Right ventricle myocardium inferior (tissue), 1 donor: ENCODE measurements around the gene TEC. TPM values are rescaled to one million over a fixed set of nuclear protein-coding genes. Genes with fewer than 3 reads are reported as not detected.
"Not testable (repeated sequence)": the region's sequence is repeated elsewhere in the genome, so short reads cannot be mapped to it uniquely, and the experiment has no call there.

Source experiments
- ATAC-seq: fragments of 200-7000 bp; cut with Tn5 transposase; one replicate; pipeline ENCODE4 v1.9.1; 2020; ENCODE audit warnings: mild to moderate bottlenecking, moderate library complexity
- DNase-seq: peaks from one replicate; pipeline ENCODE4 v3.0.0; 2021; ENCODE audit errors: missing footprints
- intact Hi-C: fragments of 100-400 bp; cut with DNase I; formaldehyde crosslinking; loops from one replicate; pipeline ENCODE4 v1.11.0; 2022
- long read RNA-seq: library from polyadenylated mRNA; unstranded; transcript quantifications from one replicate; pipeline ENCODE4 v2.0.0, GENCODE V29; 2021
- total RNA-seq: library from RNA; stranded (reverse); fragmentation: NEBNext Ultra II Directional; extraction: Animal tissue kit (Norgen Biotek cat#: 25700); gene quantifications from one replicate; pipeline ENCODE4 v1.2.1, GENCODE V29; 2021
- donor health status: DM: no; HTN: yes; CAD: no; lungs with severe emphysema.

TEC gene
- total RNA-seq, result 1.3 TPM
- long read RNA-seq, partial matches to known transcripts, result 0 of 6 reads
- long read RNA-seq, other reads (novel, unspliced or antisense), result 4 of 6 reads

- peak; percentile 85 for DNase-seq
- intact Hi-C loops, result no loop called here
- ATAC-seq, result peak; percentile 77
Measured at GRCh38 chr4:48268956-48269860, at the start of gene TEC. Gene TEC (minus strand): TSS chr4:48269838. CDS start chr4:48228614, 41,224 bp downstream.

GRCh38 chr4:48315728-48316630 lies 46.3 kb upstream of the TEC start:
- intact Hi-C loops, result no loop called here
- no peak for ATAC-seq

GRCh38 chr4:48314746-48315145 lies 45.1 kb upstream of the TEC start:
- ATAC-seq, intact Hi-C loops, DNase-seq: not testable (repeated sequence)

More at GRCh38 chr4:48315728-48316630, 46.3 kb upstream of the TEC start:
- DNase-seq, result no peak

- intact Hi-C loops, result no loop called here
- DNase-seq (no peak), ATAC-seq (no peak)
Measured at GRCh38 chr4:48311896-48312295, 42.3 kb upstream of the TEC start.

GRCh38 chr4:48308901-48309300 lies 39.3 kb upstream of the TEC start:
- intact Hi-C loops, result no loop called here
- DNase-seq (no peak), ATAC-seq (no peak)

GRCh38 chr4:48307528-48307927 lies 37.9 kb upstream of the TEC start:
- intact Hi-C loops, result no loop called here
- DNase-seq (no peak), ATAC-seq (no peak)

GRCh38 chr4:48305508-48305907 lies 35.9 kb upstream of the TEC start:
- ATAC-seq, result no peak
- DNase-seq, result no peak
- intact Hi-C loops, result no loop called here

GRCh38 chr4:48300004-48300403 lies 30.4 kb upstream of the TEC start:
- DNase-seq (no peak), ATAC-seq (no peak)
- intact Hi-C loops, result no loop called here

- DNase-seq (no peak), ATAC-seq (no peak)
- intact Hi-C loops, result no loop called here
Measured at GRCh38 chr4:48299560-48299959, 29.9 kb upstream of the TEC start.

- DNase-seq (no peak), ATAC-seq (no peak)
- intact Hi-C loops, result no loop called here
Measured at GRCh38 chr4:48297256-48297846, 27.7 kb upstream of the TEC start.

- DNase-seq, result no peak
- no peak for ATAC-seq
- intact Hi-C loops, result no loop called here
Measured at GRCh38 chr4:48296365-48296764, 26.7 kb upstream of the TEC start.

- no peak for ATAC-seq
- intact Hi-C loops, result no loop called here
- no peak for DNase-seq
Measured at GRCh38 chr4:48295116-48295515, 25.5 kb upstream of the TEC start.

- DNase-seq, result not testable (repeated sequence)
Measured at GRCh38 chr4:48292218-48292790, 22.7 kb upstream of the TEC start.

GRCh38 chr4:48290146-48290772 lies 20.6 kb upstream of the TEC start:
- ATAC-seq (no peak), DNase-seq (no peak)
- intact Hi-C loops, result no loop called here

More at GRCh38 chr4:48292218-48292790, 22.7 kb upstream of the TEC start:
- ATAC-seq, intact Hi-C loops: not testable (repeated sequence)

- intact Hi-C loops, ATAC-seq, DNase-seq: not testable (repeated sequence)
Measured at GRCh38 chr4:48286060-48286459, 16.4 kb upstream of the TEC start.

- ATAC-seq, DNase-seq, intact Hi-C loops: not testable (repeated sequence)
Measured at GRCh38 chr4:48285640-48286039, 16.0 kb upstream of the TEC start.

- ATAC-seq (no peak), DNase-seq (no peak)
- intact Hi-C loops, result no loop called here
Measured at GRCh38 chr4:48275686-48276085, 6.0 kb upstream of the TEC start.

GRCh38 chr4:48275247-48275646 lies 5.6 kb upstream of the TEC start:
- DNase-seq (no peak), ATAC-seq (no peak)
- intact Hi-C loops, result no loop called here
